CD4-positive, alpha-beta T cell (primary cell): ENCODE results near the gene MAN1A1. TPM values are rescaled to one million over a fixed set of nuclear protein-coding genes. Genes with fewer than 3 reads are reported as not detected.

Experiments
- ATAC-seq: fragments of 200-7000 bp; cut with Tn5 transposase; one replicate; pipeline ENCODE4 v1.10.0; 2022; ENCODE audit warnings: mild to moderate bottlenecking; ENCODE audit not compliant: poor library complexity
- CTCF ChIA-PET: fragments of 350-600 bp; sonication (Branson Sonifier 250); formaldehyde crosslinking; loops from one replicate; lab custom pipeline; 2021; ENCODE audit warnings: antibody characterized with exemption, inconsistent platforms; lab: Charles Lee
- POLR2A ChIA-PET: fragments of 350-600 bp; sonication (Branson Sonifier 250); formaldehyde crosslinking; loops from one replicate; lab custom pipeline; 2021; ENCODE audit warnings: antibody characterized with exemption, inconsistent platforms; lab: Charles Lee
- DNase-seq, 14 experiments: peaks; one replicate each; pipeline ENCODE4 v3.0.0-alpha.2; 2013 to 2020; ENCODE audit warnings: mixed read lengths in 2 of 14
- H3K27ac ChIP-seq, 2 donors: one replicate each; pipeline versions ENCODE4 v1.5.1 to v1.7.0; 2013; ENCODE audit warnings: low read length in 2 of 2, low read depth in 1 of 2, mild to moderate bottlenecking in 1 of 2
- H3K27me3 ChIP-seq, 2 experiments: 1 replicate in 1 of 2; 2 replicates in 1 of 2; pipeline versions ENCODE4 v1.6.1 to v1.7.0; 2013; ENCODE audit warnings: low read length in 2 of 2, control low read depth in 1 of 2, mild to moderate bottlenecking in 1 of 2, moderate library complexity in 1 of 2; ENCODE audit not compliant: insufficient read depth in 2 of 2, control insufficient read depth in 1 of 2
- H3K36me3 ChIP-seq: one replicate; pipeline ENCODE4 v1.6.1; 2013; ENCODE audit warnings: low read length, control low read depth; ENCODE audit not compliant: insufficient read depth
- H3K4me1 ChIP-seq: one replicate; pipeline ENCODE4 v1.6.1; 2013; ENCODE audit warnings: low read length, control low read depth; ENCODE audit not compliant: insufficient read depth
- H3K4me3 ChIP-seq: one replicate; pipeline ENCODE4 v1.5.1; 2013; ENCODE audit warnings: mild to moderate bottlenecking, low read length, moderate library complexity
- H3K9me3 ChIP-seq, 2 experiments: 1 replicate in 1 of 2; 2 replicates in 1 of 2; pipeline versions ENCODE4 v1.6.1 to v1.7.0; 2013; ENCODE audit warnings: low read length in 2 of 2, mild to moderate bottlenecking in 2 of 2, control low read depth in 1 of 2, moderate library complexity in 1 of 2; ENCODE audit not compliant: control insufficient read depth in 1 of 2, insufficient read depth in 1 of 2
- H3K27ac Mint-ChIP-seq: one replicate; pipeline ENCODE4 v1.8.0; 2020; ENCODE audit warnings: mixed read lengths
- H3K27me3 Mint-ChIP-seq: one replicate; pipeline ENCODE4 v1.8.0; 2021; ENCODE audit warnings: mixed read lengths
- H3K36me3 Mint-ChIP-seq: one replicate; pipeline ENCODE4 v1.8.0; 2021; ENCODE audit warnings: low read depth, mixed read lengths
- H3K4me1 Mint-ChIP-seq: one replicate; pipeline ENCODE4 v1.8.0; 2021; ENCODE audit warnings: low read depth, mixed read lengths
- H3K4me3 Mint-ChIP-seq: one replicate; pipeline ENCODE4 v1.8.0; 2020; ENCODE audit warnings: mild to moderate bottlenecking, mixed read lengths
- H3K9me3 Mint-ChIP-seq: one replicate; pipeline ENCODE4 v1.8.0; 2020; ENCODE audit warnings: mixed read lengths
- intact Hi-C, 2 experiments: fragments of 100-400 bp; cut with DNase I in 1 of 2; cut with micrococcal nuclease in 1 of 2; formaldehyde crosslinking; loops; one replicate each; pipeline versions ENCODE4 v1.15.1 to v1.9.0; 2023 to 2025; cut with DNase I, micrococcal nuclease
- total RNA-seq, 174 experiments: library from RNA in 2 of 174; stranded (reverse) in 2 of 174; gene quantifications; one replicate each; pipeline ENCODE4 v1.2.3 and lab custom pipeline; 2021 to 2026
- TF ChIP-seq, protein P1 (sequence below): fragments of 200-600 bp; IDR thresholded peaks from one replicate; pipeline ENCODE4 v1.8.0; 2022; ENCODE audit warnings: antibody characterized with exemption, mild to moderate bottlenecking

Gene MAN1A1
- total RNA-seq, 2 experiments from 2014 or later: 4.5 to 4.9 TPM

- ChIA-PET POLR2A (no interaction called here), CTCF (no interaction called here)
- H3K27ac Mint-ChIP-seq: no peak overlapping the region
- TF ChIP-seq, protein P1, sequence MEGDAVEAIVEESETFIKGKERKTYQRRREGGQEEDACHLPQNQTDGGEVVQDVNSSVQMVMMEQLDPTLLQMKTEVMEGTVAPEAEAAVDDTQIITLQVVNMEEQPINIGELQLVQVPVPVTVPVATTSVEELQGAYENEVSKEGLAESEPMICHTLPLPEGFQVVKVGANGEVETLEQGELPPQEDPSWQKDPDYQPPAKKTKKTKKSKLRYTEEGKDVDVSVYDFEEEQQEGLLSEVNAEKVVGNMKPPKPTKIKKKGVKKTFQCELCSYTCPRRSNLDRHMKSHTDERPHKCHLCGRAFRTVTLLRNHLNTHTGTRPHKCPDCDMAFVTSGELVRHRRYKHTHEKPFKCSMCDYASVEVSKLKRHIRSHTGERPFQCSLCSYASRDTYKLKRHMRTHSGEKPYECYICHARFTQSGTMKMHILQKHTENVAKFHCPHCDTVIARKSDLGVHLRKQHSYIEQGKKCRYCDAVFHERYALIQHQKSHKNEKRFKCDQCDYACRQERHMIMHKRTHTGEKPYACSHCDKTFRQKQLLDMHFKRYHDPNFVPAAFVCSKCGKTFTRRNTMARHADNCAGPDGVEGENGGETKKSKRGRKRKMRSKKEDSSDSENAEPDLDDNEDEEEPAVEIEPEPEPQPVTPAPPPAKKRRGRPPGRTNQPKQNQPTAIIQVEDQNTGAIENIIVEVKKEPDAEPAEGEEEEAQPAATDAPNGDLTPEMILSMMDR: no peak
- Histone ChIP-seq H3K27me3 (no peaks in the 10 kb centered on the region), H3K9me3 (no peaks in the 10 kb centered on the region), H3K27ac (no peak overlapping the region), H3K4me3 (no peak overlapping the region), H3K36me3 (no peaks in the 10 kb centered on the region), H3K4me1 (no peaks in the 10 kb centered on the region)
- no peak for ATAC-seq
- H3K4me3 Mint-ChIP-seq: no peak overlapping the region
- H3K4me1 Mint-ChIP-seq: no peaks in the 10 kb centered on the region
- H3K27me3 Mint-ChIP-seq: no peaks in the 10 kb centered on the region
- H3K9me3 Mint-ChIP-seq: no peaks in the 10 kb centered on the region
- no peak for DNase-seq
- intact Hi-C loops: no loop called here
- no peaks in the 10 kb centered on the region for H3K36me3 Mint-ChIP-seq
Measured at GRCh38 chr6:119218548-119218947, 131.0 kb downstream of the MAN1A1 start.

DNA sequence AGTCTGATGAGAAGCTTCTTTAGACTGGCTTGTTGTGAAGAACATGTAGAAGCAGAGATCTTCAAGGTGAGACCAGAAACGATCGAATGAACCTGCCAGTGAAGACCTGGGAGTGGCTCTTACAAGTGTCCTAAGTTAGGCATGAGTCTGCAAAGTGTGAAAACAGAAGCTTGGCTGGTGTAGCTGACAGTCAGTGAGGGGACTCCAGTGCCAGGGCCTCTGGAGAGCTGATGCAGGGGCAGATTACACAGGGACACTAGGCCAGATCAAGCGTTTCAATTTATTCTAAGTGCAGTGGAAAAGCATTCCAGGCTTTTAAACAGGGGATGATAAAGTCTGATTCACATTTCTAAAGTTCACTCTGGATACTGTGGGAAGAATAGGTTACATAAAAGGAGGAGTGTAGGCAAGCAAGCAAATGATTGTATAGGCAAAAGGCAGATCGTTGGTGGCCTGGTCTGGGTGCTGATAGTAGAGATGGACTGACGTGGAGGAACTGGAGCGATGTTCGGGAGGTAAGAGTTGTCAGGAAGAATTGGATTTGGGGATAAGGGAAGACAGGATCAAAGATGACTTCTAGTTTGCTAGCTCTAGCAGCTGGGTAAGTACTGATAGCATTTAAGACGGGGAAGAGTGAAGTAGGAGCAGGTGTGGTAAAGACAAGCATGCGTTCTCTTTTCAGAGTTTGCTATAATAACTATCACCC, 133.5 kb downstream of the MAN1A1 start:
- TF ChIP-seq, protein P1: no peak
- H3K27me3 ChIP-seq: no peaks in the 10 kb centered on the region
- H3K36me3 Mint-ChIP-seq: no peaks in the 10 kb centered on the region
- no peaks in the 10 kb centered on the region for H3K4me1 Mint-ChIP-seq
- ChIA-PET CTCF (no interaction called here), POLR2A (no interaction called here)
- H3K9me3 ChIP-seq: no peaks in the 10 kb centered on the region
- no peak for ATAC-seq
- no peak for DNase-seq
- intact Hi-C loops: no loop called here
- H3K4me3 Mint-ChIP-seq: no peak overlapping the region
- no peak overlapping the region for H3K27ac Mint-ChIP-seq
- H3K27ac ChIP-seq: no peak overlapping the region
- H3K4me3 ChIP-seq: no peak overlapping the region
- H3K27me3 Mint-ChIP-seq: no peaks in the 10 kb centered on the region
- no peaks in the 10 kb centered on the region for H3K9me3 Mint-ChIP-seq
- H3K4me1 ChIP-seq: no peaks in the 10 kb centered on the region
- H3K36me3 ChIP-seq: no peaks in the 10 kb centered on the region

GRCh38 chr6:119215309-119215708, 134.3 kb downstream of the MAN1A1 start:
- Mint-ChIP-seq H3K4me1 (no peaks in the 10 kb centered on the region), H3K27me3 (no peaks in the 10 kb centered on the region), H3K36me3 (no peaks in the 10 kb centered on the region), H3K4me3 (no peak overlapping the region), H3K27ac (no peak overlapping the region), H3K9me3 (no peaks in the 10 kb centered on the region)
- H3K4me1 ChIP-seq: no peaks in the 10 kb centered on the region
- no peaks in the 10 kb centered on the region for H3K36me3 ChIP-seq
- TF ChIP-seq, protein P1: no peak
- intact Hi-C loops: no loop called here
- no peaks in the 10 kb centered on the region for H3K27me3 ChIP-seq
- H3K4me3 ChIP-seq: no peak overlapping the region
- POLR2A ChIA-PET: no interaction called here
- CTCF ChIA-PET: no interaction called here
- DNase-seq (no peak), ATAC-seq (no peak)
- H3K9me3 ChIP-seq: no peaks in the 10 kb centered on the region
- H3K27ac ChIP-seq: no peak overlapping the region
